Neural cell (in vitro differentiated cells): ENCODE data around the gene KLK3. TPM values are rescaled to one million over a fixed set of nuclear protein-coding genes. Genes with fewer than 3 reads are reported as not detected.

Experiments
- H2AFZ ChIP-seq: fragments of 200-600, 300-800 bp; sonication (generic), shearing (Covaris generic); 2 replicates; pipeline ENCODE4 v1.6.0; 2014; ENCODE audit warnings: low read depth, mild to moderate bottlenecking, antibody characterized with exemption, low read length, moderate library complexity
- H3F3A ChIP-seq: fragments of 200-600 bp; shearing (Covaris generic); 2 replicates; pipeline ENCODE4 v1.6.1; 2016; ENCODE audit warnings: mild to moderate bottlenecking, moderate library complexity, mixed read lengths, antibody characterized with exemption, low read length; ENCODE audit not compliant: insufficient read depth, poor library complexity, severe bottlenecking
- H3K27ac ChIP-seq: fragments of 200-600, 300-800 bp; sonication (generic), shearing (Covaris generic); 2 replicates; pipeline ENCODE4 v1.5.1; 2014; ENCODE audit warnings: mild to moderate bottlenecking, low read length, moderate library complexity
- H3K27me3 ChIP-seq: fragments of 300-800, 200-600 bp; sonication (generic), shearing (Covaris generic); 2 replicates; pipeline ENCODE4 v1.6.0; 2014; ENCODE audit warnings: mild to moderate bottlenecking, low read depth, low read length, moderate library complexity; ENCODE audit not compliant: insufficient read depth
- H3K36me3 ChIP-seq: fragments of 300-800, 200-600 bp; sonication (generic), shearing (Covaris generic); 2 replicates; pipeline ENCODE4 v1.5.1; 2014; ENCODE audit warnings: mild to moderate bottlenecking, antibody characterized with exemption, low read length, moderate library complexity; ENCODE audit not compliant: insufficient read depth
- H3K4me2 ChIP-seq: fragments of 300-800, 200-600 bp; sonication (generic), shearing (Covaris generic); 2 replicates; pipeline ENCODE4 v1.6.0; 2014; ENCODE audit warnings: mild to moderate bottlenecking, low read length
- H3K4me3 ChIP-seq: fragments of 300-800, 200-600 bp; sonication (generic), shearing (Covaris generic); 2 replicates; pipeline ENCODE4 v1.5.1; 2014; ENCODE audit warnings: mild to moderate bottlenecking, low read length, moderate library complexity
- H3K79me2 ChIP-seq: fragments of 200-600 bp; shearing (Covaris generic); replicated peaks from 2 replicates; pipeline ENCODE4 v1.6.0; 2014; ENCODE audit warnings: mild to moderate bottlenecking, low read length, moderate library complexity; ENCODE audit not compliant: insufficient read depth
- H3K9ac ChIP-seq: fragments of 300-800, 200-600 bp; sonication (generic), shearing (Covaris generic); 2 replicates; pipeline ENCODE4 v1.6.1; 2016; ENCODE audit warnings: mild to moderate bottlenecking, low read length, mixed read lengths
- H3K9me2 ChIP-seq: fragments of 200-600 bp; shearing (Covaris generic); 2 replicates; pipeline ENCODE4 v1.6.1; 2016; ENCODE audit warnings: mild to moderate bottlenecking, low read length, mixed read lengths; ENCODE audit not compliant: insufficient read depth
- H3K9me3 ChIP-seq: fragments of 200-600, 300-800 bp; sonication (generic), shearing (Covaris generic); 2 replicates; pipeline ENCODE4 v1.6.1; 2016; ENCODE audit warnings: mild to moderate bottlenecking, mixed run types, low read length, moderate library complexity, mixed read lengths
- H4K20me1 ChIP-seq: fragments of 200-600 bp; shearing (Covaris generic); 2 replicates; pipeline ENCODE4 v1.6.1; 2016; ENCODE audit warnings: mild to moderate bottlenecking, mixed run types; ENCODE audit not compliant: insufficient read depth
- CTCF ChIP-seq: fragments of 450-650 bp; IDR thresholded peaks from 2 replicates; pipeline ENCODE4 v1.5.1; 2014; ENCODE audit warnings: antibody characterized with exemption, mild to moderate bottlenecking, moderate library complexity; ENCODE audit not compliant: poor library complexity, severe bottlenecking
- EP300 ChIP-seq: fragments of 450-650 bp; conservative IDR thresholded peaks from 2 replicates; pipeline ENCODE4 v1.6.1; 2014; ENCODE audit warnings: antibody characterized with exemption, mild to moderate bottlenecking, moderate library complexity; ENCODE audit not compliant: poor library complexity, severe bottlenecking
- EZH2 ChIP-seq: fragments of 200-600, 300-800 bp; shearing (Covaris generic), sonication (generic); IDR thresholded peaks from 2 replicates; pipeline ENCODE4 v1.6.1; 2014; ENCODE audit warnings: antibody characterized with exemption, low read length, borderline replicate concordance, mild to moderate bottlenecking; ENCODE audit not compliant: insufficient read depth, poor library complexity, severe bottlenecking
- MXI1 ChIP-seq: fragments of 450-650 bp; conservative IDR thresholded peaks from 2 replicates; pipeline ENCODE4 v1.6.1; 2014; ENCODE audit warnings: antibody characterized with exemption, mild to moderate bottlenecking; ENCODE audit not compliant: poor library complexity, severe bottlenecking
- POLR2AphosphoS5 ChIP-seq: IDR thresholded peaks from 2 replicates; pipeline ENCODE4 v1.6.1; 2012
- RAD21 ChIP-seq: fragments of 450-650 bp; conservative IDR thresholded peaks from 2 replicates; pipeline ENCODE4 v1.6.1; 2014; ENCODE audit warnings: antibody characterized with exemption, mild to moderate bottlenecking, moderate library complexity
- REST ChIP-seq: IDR thresholded peaks from 2 replicates; pipeline ENCODE4 v1.6.1; 2012; ENCODE audit warnings: borderline replicate concordance
- SMC3 ChIP-seq: fragments of 450-650 bp; conservative IDR thresholded peaks from 2 replicates; pipeline ENCODE4 v1.6.1; 2014; ENCODE audit warnings: antibody characterized with exemption, mild to moderate bottlenecking, moderate library complexity; ENCODE audit not compliant: poor library complexity
- TAF1 ChIP-seq: IDR thresholded peaks from 2 replicates; pipeline ENCODE4 v1.6.1; 2012; ENCODE audit warnings: low read depth
- polyA plus RNA-seq: library from polyadenylated mRNA; depleted of rRNA; stranded (reverse); fragments of >200 nt; gene quantifications from 2 replicates; pipeline ENCODE4 v1.2.3, GENCODE V29; 2014

The KLK3 gene
- polyA plus RNA-seq, 1 donor from 2014 or later = not detected

GRCh38 chr19:50818859-50819472, 35.7 kb upstream of the KLK3 start:
- Histone ChIP-seq H3K4me3 (no peak overlapping the region), H3K27ac (no peak overlapping the region), H3K9me3 (no peaks in the 10 kb centered on the region), H3K36me3 (no peaks in the 10 kb centered on the region), H3K9ac (no peak overlapping the region), H3F3A (no peaks in the 10 kb centered on the region), H3K9me2 (no peaks in the 10 kb centered on the region), H4K20me1 (no peaks in the 10 kb centered on the region), H3K4me2 (no peak overlapping the region), H3K27me3 (peaks cover 62% of the 10 kb centered on the region), H2AFZ (no peak overlapping the region), H3K79me2 (no peaks in the 10 kb centered on the region)
- TF ChIP-seq CTCF = no peak
- TF ChIP-seq REST = no peak
- TF ChIP-seq EP300 = no peak
- no peak for TF ChIP-seq POLR2AphosphoS5
- no peak for TF ChIP-seq MXI1
- TF ChIP-seq SMC3 = no peak
- TF ChIP-seq RAD21 = no peak
- no peak for TF ChIP-seq TAF1
- TF ChIP-seq EZH2 = no peak

- Histone ChIP-seq H3K27ac (no peak overlapping the region), H3K36me3 (no peaks in the 10 kb centered on the region), H3K9me3 (no peaks in the 10 kb centered on the region), H3K4me3 (no peak overlapping the region), H4K20me1 (no peaks in the 10 kb centered on the region), H3K79me2 (no peaks in the 10 kb centered on the region), H3K27me3 (peaks cover 62% of the 10 kb centered on the region), H3K4me2 (no peak overlapping the region), H3K9me2 (no peaks in the 10 kb centered on the region), H3F3A (no peaks in the 10 kb centered on the region), H2AFZ (no peak overlapping the region), H3K9ac (no peak overlapping the region)
- TF ChIP-seq REST = no peak
- no peak for TF ChIP-seq TAF1
- TF ChIP-seq RAD21 = no peak
- TF ChIP-seq EP300 = no peak
Measured at GRCh38 chr19:50819636-50820035, 35.1 kb upstream of the KLK3 start.
